Islet precursor cell (in vitro differentiated cells): ENCODE results near the gene KDM8.

Experiments
- DNase-seq: peaks from one replicate; pipeline ENCODE4 v3.0.0-alpha.2; 2018

The KDM8 gene

DNA sequence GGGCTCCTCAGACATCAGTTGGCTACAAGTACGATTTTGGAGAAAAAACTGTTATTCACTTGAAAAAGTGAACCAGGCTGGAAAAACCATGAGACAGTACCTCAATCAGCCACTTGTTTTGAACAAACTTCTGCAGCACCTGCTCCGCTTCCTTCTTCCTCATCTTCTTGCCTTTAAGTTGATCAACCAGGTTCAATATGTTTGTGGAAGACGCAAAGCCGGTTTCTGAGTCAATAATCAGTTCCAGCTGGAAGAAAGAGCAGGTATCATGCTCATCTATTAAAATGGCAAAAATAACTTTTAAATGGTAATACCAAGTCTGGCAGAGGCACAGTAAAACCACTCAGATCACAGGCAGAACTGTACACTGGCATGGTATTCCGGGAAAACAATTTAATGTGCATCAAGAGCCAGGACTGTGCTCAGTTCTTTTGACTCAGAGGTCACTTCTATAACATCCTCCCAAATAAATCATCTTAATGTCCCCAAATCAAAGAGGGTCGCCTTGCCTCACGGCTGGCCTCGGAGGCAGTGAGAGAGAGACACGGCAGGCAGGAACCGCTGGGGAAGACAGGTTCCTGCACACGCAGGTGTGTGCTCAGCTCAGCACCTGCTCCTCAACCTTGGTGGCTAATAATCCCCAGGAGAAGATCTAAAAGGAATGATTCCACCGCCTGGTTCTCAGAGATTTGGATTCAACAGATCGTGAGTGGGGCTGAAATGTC is 29.7 kb downstream of the KDM8 start:
- no peak for DNase-seq

DNA sequence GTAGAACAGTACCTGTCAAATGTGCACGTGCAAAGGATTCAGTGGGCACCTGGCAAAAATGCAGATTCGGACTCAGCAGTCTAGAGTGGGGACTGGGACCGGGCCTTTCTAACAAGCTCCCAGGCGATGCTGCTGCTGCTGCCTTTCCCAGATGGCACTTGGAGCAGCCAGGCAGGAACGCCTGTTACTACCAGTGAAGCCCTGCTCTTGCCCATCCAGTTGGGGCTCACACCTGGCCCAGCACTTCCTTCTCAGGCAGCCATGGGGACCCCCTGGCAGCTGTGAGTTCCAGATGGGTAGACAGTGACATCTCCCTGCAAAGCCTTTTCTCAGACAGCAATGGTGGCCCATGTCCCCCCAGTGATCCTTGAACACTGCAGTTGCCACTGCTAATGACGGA is 30.4 kb downstream of the KDM8 start:
- DNase-seq = no peak

DNA sequence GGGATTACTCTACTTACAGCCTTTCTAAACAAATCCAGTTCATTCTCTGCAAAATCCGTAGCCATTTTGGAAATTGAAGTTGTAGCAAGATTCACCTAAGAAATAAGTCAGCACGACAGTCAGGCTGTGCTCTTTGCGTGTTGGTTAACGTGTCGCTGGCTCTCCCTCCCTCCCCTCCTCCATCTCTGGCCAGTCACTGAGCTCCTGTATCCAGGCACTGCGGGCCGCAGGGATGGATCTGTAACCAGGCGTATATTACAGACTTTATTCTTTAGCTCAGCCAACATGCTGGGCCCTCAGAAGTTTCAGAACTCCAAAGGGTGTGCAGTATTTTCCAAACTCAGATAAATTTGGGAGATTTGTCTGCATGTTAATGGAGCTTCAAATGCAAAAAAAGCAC is 30.8 kb downstream of the KDM8 start:
- no peak for DNase-seq

DNA sequence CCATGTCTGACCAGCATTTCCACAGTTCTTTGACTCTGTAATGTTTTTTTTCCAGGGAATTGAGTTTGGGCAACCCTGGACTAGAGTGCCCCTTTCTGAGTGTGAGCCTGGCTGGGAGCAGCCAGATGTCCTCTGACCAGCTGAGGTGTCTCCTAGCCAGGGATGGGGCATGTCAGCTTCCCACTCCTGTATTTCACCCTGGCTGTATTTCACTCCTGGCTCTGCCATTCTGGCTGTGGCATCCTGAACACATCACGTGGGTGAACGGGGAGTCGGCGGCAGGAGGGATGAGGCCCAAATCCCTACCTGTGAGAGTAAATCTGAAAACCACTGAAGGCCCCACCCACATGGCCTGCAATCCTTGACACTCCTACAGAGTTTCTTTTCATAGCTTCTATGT is 31.3 kb downstream of the KDM8 start:
- no peak for DNase-seq

DNA sequence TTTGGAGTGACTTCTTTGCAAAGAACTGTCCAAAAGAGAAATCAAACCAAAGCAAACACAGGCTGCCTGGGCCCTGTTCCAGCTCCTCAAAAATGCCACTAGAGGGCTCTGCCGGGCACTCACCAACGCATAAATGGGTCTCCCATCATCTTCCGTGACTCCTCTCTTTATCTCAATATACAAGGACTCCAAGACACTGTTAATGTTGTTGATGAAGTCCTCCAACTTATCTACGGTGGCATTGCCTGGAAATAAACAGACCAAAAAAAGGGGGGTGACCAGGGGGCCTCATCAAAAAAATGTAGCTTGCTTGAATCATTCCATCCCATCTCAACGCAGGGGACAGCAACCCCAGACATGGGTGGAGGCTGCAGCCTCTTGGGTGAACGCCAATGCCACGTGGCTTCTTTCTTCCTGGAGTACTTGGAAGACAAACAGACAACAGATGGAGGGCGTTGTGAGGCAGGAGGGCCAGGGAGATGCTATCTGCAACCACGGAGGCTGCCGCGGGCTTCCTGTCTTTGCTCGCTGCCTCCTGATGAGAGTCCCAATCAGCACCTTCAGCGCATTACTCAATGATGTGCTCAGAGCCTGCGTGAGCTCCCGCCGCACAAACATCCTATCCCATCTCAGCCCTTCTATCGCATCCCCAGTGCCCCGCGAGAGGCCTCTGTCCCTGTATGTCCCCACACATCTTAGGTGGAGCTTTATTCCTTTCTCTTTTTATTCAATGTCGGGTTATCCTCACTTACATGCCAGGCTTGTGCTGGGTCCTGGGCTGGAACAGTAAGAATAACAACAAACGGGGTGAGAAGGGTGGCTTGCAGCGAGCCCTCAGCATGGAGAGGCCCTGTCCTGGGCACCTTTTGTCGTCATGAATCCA is 32.0 kb downstream of the KDM8 start:
- DNase-seq = peak; percentile 68

DNA sequence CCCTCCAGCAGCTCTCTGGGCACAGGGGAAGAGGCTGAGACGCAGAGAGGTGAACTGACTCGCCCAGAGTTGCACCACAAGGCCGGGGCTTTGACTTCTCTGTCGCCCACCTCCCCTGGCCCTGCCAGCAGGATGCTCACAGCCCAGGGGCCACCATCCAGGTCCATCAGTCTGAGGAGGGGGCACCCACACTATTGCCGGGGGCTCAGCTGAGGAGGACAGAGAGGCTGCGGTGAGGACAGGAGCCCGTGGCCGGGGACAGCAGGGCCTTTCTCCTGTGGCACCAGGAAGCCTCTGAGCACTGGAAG is 32.6 kb downstream of the KDM8 start:
- DNase-seq = no peak

DNA sequence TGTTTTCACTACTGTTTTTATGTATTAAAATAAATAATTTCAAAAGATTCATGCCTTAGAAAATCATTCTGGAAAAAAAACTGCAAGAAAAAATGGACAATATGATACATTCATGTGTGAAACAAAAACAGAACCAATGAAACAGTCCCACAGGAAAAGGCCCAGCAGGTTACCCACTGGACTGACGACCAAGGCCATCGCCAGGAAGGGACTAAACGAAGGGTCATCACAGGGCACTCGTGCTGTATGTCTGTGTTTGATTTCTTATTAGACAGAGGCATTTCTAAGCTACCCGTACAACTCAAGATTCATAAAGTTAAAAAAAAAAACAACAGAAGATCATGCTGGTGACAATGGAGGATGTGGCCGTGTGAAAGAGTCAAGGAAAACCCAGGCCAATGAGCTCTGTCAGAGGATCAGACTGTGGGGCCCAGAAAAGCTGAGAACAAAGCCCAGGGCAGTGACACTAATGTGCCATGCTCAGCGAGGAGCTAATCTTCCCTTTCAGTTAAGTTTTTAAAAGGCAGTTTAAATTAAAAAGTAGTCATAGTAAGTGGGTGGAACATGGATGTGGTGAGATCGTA is 33.4 kb downstream of the KDM8 start:
- no peak for DNase-seq

DNA sequence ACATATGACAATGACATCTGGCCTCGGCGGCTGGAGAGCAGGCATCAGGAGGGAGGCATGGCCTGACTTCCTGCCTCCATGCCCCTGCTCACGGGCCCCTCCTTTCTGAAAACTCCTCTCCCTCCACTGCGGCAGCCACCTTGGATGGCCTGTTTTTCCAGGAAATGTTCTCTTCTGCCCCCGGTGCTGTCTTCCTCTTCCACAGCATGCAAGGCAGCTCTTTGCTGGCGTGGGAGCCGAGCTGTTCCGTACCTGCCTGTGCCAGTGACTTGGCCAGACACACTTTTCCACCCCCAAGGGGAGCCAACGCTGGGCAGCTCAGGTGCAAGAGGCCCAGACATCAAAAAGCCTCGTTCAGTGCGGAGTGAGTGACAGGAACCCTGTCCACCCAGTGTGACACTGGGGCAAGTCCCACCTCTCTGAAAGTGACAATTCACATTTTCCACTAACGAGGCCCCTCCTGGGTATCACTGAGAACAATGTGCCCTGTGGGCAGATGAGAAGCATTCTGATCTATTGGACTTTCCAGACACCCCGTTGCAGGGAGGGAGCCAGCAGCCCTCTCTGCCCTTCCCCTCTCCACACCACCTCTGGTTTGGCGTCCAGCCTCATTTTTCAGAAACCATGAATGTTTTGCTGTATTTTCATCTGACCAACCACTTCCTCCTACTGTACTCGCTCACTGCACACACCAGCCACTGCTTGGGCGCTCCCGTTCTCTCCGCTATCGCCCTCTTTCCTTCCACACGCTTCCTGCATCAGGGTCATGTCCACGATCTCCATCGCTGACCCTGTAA is 34.1 kb downstream of the KDM8 start:
- DNase-seq = peak; percentile 63

DNA sequence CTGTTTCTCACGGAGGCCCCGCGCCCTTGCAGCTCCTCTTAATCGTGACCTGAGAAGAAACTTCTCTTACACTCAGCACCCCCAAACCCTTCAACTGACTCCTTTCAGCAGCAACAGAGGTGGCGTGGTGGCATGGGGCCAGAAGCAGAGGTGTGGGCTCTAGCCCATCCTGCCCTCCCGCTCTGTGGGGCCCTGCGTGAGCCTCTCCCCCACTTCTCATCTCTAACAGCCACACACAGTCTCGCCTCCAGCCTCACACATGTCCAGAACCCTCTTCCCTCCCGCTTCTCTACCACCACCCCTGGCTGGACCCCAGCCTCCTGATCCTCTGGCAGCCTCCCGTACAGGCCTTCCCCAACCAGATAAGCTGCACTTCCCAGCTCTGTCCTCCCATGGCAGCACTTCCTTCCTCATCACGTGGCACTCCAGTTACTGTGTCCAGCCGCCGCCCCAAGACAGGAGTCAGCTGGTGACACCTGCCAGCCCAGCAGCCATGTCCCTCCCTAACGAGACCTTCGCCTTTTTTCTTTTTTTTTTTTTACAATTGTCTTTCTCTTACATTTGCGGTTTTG is 34.8 kb downstream of the KDM8 start:
- DNase-seq = peak; percentile 42

DNA sequence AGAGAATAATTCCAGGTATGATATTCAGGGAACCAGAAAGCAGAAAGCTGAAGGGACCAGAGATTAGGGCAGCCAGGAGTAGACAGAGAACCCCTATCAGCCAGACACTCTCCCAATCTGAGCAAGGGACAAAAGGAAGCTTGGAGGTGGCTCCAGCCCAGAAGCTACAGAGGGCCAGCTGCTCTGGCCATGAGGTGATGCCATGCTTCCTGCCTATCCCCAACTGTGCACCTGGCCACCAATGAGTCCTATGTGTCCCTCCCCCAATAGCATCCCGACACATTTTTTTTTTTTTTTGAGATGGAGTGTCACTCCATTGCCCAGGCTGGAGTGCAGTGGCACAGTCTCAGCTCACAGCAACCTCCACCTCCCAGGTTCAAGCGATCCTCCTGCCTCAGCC is 35.3 kb downstream of the KDM8 start:
- peak; percentile 19 for DNase-seq

DNA sequence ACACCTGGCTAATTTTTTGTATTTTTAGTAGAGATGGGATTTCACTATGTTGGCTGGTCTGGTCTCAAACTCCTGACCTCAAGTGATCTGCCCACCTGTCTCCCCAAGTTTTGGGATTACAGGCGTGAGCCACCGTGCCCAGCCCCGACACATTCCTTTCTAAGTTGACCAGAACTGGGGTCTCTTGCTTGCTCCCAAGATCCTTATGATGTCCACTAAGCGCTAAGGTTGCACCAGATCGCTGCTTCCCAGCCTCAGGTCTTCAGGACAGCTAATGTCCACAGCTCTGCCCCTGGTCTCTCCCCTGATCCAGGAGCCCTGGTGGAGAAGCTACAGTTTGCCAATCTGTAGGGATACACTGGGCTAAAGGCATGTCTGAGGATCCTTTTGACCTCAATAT is 35.7 kb downstream of the KDM8 start:
- no peak for DNase-seq

DNA sequence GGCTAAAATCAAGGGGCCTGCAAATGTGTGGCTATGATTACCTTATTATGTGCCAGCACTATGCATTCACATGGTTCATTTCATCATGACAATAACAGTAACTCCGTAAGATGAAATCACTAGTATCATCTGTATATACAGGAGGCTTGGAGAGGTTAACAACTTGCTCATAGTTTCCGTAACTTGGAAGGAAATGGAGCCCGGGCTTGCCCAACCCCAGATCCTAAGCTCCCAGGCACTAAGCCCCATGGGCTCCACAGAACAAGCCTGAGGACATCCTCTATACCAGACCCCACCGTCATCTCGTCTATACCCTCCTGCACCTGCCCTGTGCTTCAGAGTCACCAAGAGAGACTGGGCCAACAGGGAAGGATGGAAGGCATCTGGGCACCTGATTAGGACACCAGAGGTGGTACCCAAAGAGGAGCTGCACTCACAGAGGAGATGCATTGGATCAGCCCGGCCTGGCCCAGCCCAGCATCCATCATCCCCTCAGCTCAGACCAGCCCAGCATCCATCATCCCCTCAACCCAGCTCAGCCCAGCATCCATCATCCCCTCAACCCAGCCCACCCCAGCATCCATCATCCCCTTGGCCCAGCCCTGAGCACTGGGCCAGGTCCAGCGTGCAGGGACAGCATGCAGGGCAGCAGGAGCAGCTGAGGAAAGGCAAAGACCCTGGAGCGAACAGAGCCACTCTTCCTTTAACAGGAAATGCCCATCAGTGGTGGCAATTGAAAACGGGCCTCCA is 36.8 kb downstream of the KDM8 start:
- DNase-seq = peak; percentile 29

DNA sequence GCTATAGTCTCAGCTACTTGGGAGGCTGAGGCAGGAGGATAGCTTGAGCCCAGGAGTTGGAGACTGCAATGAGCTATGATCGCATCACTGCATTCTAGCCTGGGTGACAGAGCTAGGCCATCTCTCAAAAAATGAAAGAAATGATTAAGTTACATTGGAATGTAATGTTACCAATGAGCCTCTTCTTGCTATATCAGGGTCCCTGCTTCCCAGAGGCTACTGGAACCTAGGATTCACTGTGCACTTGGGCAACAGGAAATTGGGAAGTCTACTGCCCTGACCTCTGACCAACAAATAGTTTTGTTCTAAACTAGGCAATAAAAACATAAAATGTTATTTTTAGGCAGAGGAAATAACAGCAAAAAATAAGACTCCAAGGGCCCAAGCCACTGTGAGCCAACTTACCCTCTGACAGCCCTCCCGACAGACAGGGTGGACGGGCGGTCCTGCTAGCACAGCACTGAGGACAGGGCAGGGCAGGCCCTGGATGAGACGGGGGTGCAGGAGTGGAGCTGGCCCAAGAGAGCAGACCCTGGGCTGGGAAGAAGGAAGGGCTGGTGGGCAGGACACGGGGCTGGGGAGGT is 37.7 kb downstream of the KDM8 start:
- no peak for DNase-seq

DNA sequence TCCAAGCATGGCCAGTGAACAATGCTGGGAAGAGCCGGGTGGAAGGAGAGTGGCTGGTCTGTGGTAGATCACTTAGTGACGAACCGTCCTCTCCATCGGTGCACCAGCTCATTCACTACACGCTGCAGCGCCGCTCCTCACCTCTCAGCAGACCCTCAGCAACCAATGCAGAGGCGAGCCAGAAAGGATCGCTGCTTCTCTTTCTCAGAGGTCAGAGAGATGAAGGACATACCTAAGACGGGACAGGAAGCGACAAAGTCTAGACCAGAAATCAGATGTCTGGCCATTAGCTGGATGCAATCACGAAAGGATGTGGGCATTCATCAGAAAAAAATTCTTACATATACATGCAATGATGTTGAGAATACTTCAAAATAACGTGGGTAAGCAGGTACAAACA is 38.3 kb downstream of the KDM8 start:
- no peak for DNase-seq

DNA sequence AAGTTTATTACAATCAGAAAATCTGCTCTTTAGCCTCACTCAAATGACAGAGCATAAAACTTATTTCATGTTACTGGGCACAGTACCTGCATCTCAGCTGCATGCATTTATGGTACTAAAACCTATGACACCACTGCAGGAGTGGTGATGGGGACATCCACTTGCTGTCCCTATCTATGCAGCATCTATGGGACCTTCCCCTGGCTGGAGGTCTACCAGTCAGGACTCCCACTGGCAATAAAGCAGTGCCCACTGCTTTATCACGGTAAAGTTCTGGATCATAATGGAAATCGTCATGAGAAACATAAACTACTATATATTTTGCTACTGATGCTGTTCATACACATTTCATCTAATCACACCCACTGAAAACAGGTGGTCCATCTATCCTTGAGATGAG is 39.1 kb downstream of the KDM8 start:
- DNase-seq = no peak

DNA sequence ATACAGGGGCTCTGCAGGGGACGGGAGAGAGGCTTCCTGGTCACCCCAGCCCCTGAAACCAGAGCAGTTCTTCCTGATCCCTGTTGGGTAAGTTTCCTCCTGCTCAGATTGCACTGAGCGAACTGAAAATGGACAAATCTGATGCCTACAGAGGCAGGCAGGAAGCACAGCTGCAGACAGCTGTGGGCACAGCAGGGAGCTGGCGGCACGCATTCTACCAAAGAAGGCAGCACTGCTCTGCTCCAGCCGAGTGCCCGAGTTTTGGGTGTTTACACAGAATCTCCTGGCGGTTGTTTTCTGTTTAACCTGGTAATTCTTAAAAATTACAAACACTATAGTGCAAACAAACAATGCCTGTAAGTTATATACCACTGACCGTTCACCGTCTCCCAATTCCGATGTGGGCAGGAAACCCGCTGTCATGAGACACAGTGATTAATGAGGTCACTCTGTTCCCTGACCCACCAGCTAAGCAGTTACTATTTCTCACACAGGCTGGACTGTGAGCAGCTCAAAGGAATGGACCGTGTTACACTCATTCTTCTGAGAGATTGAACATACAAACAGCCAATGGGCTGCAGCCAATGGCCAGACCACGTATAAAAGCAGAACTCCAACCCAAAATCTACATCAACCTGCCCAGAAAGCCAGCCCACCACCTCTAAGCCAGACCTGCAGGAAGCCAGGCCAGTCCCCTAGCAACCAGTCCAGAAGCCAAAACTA is 39.7 kb downstream of the KDM8 start:
- no peak for DNase-seq

DNA sequence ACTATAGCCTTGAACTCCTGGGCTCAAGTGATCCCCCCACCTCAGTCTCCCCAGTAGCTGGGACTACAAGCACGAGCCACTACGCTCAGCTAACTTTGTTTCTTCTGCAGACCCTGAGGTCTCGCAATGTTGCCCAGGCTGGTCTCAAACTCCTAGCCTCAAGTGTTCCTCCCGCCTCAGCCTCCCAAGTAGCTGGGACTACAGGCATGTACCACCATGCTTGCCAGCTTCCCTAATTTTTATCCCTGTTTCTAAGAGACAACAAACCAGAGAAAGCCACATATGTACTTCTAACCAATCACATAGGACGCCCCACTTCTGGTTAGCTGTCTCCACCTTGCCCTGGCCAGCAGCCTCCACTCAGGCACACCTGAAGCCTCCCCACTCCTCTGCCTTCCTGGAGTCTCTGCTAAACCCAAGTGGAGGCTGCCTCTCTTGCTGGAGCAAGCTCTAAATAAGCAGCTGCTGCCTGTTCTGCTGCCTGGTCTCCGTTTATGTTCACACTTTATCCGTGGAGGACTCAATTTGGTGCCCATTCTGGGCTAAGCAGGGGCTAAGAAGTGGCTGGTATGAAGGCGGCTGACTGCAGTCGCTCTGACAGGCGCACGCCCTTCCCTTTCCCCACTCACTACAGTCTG is 40.5 kb downstream of the KDM8 start:
- DNase-seq = no peak

DNA sequence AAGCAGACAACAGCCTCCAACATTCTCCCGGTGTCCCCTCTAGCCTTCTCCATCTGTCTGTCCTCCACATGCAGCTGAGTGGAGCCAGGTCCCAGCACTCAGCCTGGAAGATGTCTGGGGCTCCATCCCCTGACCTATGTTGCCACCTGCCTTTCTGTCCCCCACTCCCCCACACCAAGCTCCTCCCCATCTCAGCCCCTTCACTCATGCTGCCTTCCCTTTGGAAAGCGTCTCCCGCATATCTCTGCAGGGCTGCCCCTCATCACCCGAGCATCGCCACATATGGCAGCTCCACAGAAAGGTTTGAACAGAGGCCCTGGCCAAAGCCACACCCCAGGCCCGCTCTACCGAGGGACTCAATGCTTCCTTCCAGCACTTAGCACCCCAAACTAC is 41.0 kb downstream of the KDM8 start:
- DNase-seq = no peak

DNA sequence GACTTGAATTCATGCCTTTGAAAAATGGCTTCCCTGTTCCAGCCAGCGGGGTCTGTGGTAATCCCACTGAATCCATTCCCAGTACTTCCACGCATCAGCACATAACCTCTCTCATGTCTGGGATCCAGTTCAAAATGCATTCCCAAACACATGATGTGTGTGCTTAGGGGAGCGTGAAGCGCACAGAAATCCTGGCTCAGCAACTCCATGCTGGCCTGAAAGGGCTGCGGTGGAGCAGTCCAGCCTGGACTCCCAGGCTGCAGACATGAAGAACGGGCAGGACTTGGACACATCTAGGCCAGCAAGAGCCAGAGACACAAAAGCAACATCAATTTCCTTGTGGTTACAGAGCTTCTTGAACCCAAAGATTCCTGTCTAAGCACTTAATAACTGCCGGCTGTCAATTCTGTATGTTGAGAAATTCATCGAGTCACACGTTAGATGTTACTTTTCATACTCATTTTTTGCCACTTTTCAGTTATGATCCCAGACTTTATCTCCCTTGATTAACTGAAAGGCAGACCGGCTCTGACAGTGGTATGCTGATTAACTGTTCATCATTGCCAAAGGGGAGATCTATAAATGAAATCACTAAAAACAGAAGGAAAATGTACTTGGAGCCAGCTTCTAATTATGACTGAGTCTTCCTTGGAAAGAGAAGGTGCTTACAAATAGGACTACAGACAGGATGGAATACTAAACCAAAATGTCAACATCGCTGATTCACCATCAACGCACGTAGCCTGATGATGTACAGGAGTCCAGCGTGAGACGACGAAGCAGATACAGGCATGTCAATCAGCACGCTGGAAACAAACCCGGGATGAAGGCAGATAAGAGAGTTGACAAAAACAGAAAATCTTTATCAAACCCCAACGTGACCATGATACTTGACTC is 42.2 kb downstream of the KDM8 start:
- no peak for DNase-seq

DNA sequence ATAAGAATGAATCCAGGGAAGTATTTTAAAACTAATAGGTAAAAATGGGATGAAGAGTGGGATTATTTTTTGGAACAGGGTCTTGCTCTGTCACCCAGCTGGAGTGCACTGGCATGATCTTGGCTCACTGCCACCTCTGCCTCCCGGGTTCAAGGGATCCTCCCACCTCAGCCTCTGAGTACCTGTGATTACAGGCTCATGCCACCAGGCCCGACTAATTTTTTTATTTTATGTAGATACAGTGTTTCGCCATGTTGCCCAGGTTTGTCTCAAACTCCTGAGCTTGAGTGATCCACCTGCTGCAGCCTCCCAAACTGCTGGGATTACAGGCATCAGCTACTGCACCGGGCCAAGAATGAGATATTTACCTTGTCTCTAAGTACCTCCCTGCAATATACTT is 43.1 kb downstream of the KDM8 start:
- DNase-seq = no peak
